A673 (cell line): ENCODE measurements around the gene FGF5.
A peak's percentile ranks its signal among the peaks of the same experiment; 100 is the strongest.

ENCODE experiments used
- EZH2 ChIP-seq: fragments of 200-600 bp; sonication (generic); IDR thresholded peaks from 2 replicates; pipeline ENCODE4 v1.6.1; 2017; ENCODE audit warnings: borderline replicate concordance, low read depth, mild to moderate bottlenecking, mixed read lengths, antibody characterized with exemption, low read length; ENCODE audit not compliant: poor library complexity, severe bottlenecking
- TF ChIP-seq, protein P1 (sequence below): fragments of 300-800, 200-600 bp; sonication (generic); conservative IDR thresholded peaks from 2 replicates; pipeline ENCODE4 v1.5.1; 2017; ENCODE audit warnings: low read depth, mild to moderate bottlenecking, antibody characterized with exemption, low read length, moderate library complexity, mixed read lengths

DNA sequence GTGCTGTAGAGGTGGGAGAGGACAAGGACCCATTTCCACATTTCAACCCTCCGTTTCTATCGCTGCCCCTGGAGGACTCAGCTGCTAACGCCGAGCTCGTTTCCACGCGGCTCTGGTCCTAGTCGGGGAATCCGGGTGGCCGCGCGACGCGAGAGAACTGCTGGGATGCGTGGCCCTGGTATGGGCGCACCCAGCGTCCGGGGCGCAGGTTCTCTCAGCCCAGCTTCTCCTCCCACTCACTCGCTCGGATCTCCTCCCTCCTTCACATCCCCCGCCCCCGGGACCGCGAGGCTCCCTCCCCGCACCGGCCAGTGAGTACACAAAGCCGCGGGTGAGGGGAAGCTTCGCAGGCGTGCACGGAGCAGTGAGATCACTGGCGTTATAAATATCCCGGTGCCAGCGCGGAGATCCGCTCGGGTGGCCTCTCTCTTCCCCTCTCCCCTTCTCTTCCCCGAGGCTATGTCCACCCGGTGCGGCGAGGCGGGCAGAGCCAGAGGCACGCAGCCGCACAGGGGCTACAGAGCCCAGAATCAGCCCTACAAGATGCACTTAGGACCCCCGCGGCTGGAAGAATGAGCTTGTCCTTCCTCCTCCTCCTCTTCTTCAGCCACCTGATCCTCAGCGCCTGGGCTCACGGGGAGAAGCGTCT lies at the start of gene FGF5:
- TF ChIP-seq EZH2: peak; percentile 54
- TF ChIP-seq, protein P1, sequence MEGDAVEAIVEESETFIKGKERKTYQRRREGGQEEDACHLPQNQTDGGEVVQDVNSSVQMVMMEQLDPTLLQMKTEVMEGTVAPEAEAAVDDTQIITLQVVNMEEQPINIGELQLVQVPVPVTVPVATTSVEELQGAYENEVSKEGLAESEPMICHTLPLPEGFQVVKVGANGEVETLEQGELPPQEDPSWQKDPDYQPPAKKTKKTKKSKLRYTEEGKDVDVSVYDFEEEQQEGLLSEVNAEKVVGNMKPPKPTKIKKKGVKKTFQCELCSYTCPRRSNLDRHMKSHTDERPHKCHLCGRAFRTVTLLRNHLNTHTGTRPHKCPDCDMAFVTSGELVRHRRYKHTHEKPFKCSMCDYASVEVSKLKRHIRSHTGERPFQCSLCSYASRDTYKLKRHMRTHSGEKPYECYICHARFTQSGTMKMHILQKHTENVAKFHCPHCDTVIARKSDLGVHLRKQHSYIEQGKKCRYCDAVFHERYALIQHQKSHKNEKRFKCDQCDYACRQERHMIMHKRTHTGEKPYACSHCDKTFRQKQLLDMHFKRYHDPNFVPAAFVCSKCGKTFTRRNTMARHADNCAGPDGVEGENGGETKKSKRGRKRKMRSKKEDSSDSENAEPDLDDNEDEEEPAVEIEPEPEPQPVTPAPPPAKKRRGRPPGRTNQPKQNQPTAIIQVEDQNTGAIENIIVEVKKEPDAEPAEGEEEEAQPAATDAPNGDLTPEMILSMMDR: no peak
